GM19035 (cell line): Measurements from ENCODE around the gene DBET.
"Not testable (repeated sequence)": the region's sequence is repeated elsewhere in the genome, so short reads cannot be mapped to it uniquely, and the experiment has no call there.

Source experiments
- ATAC-seq: cut with Tn5 transposase; IDR thresholded peaks from one replicate; pipeline ENCODE4 v1.9.1; 2021; ENCODE audit not compliant: unreplicated experiment

Gene DBET

GRCh38 chr4:190049378-190050239, 14.7 kb upstream of the DBET start:
- not testable (repeated sequence) for ATAC-seq

DNA sequence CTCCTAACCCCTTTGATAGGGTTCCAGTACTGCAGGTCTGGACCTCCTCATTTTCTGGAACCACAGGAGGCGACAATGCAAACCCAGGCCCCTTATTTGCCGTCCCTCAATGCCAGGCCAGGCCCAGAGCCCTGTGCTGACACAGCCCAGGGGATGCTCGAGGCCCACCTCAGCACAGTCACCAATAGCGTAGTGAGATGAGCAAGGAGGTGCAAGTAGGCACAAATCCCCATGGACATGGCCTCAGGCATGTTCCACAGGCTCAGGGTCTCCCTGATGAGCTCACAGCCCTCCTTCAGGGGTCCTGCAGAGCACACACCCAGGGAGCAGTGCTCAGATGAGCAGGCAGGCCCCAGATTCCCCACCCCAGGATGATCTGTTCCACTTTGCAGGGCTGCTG, 5.3 kb upstream of the DBET start:
- not testable (repeated sequence) for ATAC-seq

- ATAC-seq = not testable (repeated sequence)
Observed at GRCh38 chr4:190064805-190065204, 503 bp downstream of the DBET start.

DNA sequence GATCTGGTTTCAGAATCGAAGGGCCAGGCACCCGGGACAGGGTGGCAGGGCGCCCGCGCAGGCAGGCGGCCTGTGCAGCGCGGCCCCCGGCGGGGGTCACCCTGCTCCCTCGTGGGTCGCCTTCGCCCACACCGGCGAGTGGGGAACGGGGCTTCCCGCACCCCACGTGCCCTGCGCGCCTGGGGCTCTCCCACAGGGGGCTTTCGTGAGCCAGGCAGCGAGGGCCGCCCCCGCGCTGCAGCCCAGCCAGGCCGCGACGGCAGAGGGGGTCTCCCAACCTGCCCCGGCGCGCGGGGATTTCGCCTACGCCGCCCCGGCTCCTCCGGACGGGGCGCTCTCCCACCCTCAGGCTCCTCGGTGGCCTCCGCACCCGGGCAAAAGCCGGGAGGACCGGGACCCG, 4.0 kb downstream of the DBET start:
- ATAC-seq = not testable (repeated sequence)

GRCh38 chr4:190093052-190093451, 28.8 kb downstream of the DBET start:
- ATAC-seq = not testable (repeated sequence)

- not testable (repeated sequence) for ATAC-seq
Observed at GRCh38 chr4:190094031-190094430, 29.7 kb downstream of the DBET start.

GRCh38 chr4:190095335-190095734, 31.0 kb downstream of the DBET start:
- ATAC-seq = not testable (repeated sequence)

DNA sequence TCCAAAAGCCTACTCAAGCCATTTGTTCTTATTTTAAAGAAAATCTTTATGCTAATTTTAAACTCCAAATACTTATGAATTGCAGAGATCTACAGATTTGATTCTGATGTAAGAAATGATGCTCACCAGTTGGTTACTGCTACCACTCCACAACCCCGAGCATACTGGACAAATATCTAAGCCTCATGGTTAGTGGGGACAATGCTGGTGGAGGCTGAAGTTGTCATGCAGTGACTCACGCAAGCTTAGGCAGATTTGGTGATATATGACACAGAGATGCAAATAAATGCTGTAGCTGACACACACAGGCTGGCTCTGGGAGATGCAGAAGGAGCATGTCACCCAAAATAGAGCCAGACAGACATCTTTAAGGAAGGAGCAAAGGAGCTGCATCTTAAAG, 35.3 kb downstream of the DBET start:
- ATAC-seq = not testable (repeated sequence)

DNA sequence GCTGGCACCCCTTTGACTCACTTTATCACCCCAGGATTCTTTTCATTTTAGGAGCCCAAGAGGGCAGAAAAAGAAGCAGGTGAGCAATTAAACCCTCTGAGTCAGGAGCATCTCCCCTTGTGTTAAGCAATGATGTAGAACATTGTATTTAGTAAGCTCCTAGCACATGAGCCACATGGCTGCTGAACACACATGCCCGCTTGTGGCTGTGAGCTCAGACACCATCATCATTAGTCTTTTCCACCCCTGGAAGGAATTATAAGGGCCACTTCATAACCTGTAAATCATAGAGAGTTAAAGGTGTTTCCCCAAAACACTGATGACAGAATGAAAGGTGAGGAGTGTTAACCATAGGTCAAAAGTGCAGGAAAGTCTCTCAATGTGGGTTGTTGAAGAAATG, 37.2 kb downstream of the DBET start:
- not testable (repeated sequence) for ATAC-seq

- ATAC-seq = not testable (repeated sequence)
Observed at GRCh38 chr4:190106191-190106590, 41.9 kb downstream of the DBET start.

DNA sequence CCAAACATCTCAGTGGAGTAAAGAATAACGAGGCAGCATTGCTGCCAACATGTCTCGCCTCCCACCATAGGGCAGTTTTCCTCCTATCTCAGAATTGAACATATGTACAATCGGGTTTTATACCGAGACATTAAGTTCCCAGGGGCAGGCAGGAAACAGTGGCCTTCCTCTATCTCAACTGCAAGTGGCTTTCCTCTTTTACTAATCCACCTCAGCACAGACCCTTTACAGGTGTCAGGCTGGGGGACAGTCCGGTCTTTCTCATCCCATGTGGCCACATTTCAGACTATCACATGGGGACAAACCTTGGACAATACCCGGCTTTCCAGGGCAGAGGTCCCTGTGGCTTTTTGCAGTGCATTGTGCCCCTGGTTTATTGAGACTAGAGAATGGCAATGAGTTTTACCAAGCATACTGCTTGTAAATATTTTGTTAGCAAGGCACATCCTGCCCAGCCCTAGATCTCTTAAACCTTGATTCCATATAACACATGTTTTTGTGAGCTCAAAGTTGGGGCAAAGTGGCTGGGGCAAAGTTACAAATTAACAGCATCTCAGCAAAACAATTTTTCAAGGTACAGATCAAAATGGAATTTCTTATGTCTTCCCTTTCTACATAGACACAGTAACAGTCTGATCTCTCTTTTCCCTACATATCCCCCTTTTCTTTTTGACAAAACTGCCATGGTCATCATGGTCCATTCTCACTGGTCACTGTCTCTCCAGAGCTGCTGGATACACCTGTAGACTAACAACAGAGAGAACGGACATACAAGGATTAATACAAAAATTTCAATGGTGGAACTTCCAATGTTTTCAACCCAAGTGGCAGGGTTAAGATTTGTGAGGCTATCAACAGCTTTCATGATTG, 42.5 kb downstream of the DBET start:
- not testable (repeated sequence) for ATAC-seq

DNA sequence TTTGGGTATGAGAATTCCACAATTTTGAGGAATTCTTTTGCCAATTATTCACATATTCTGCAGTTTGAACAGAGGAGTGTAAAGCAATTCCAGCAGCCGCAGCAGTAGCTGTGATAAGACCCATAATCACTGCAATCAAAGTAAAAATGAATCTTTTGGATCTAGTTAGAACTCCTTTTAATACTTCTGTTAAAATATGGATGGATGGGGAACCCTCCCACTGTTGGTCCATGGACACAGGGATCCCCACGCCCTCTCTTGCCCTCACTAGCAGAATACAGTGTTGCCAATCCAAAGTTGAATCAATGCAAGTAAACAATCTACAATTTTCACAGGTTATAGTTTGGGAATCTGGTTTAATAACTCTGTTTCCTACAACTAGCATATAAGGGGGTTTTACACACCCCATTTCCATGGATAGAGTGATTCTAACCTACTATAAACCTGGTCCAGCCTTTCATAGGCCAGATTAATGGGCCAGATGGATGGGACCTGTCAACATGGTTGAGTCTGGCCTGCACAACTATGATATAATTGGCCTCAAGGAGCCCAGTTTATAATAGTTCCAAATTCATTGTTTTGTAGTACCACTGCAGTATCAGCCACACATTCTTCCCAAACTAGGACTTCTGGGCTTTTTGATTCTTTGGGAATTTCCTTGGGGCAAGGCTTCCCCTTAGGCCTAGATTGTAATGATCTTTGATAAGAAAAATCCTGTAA, 43.6 kb downstream of the DBET start:
- not testable (repeated sequence) for ATAC-seq

GRCh38 chr4:190108756-190109155, 44.5 kb downstream of the DBET start:
- ATAC-seq = not testable (repeated sequence)

GRCh38 chr4:190109390-190110011, 45.2 kb downstream of the DBET start:
- ATAC-seq = not testable (repeated sequence)

GRCh38 chr4:190110033-190110432, 45.7 kb downstream of the DBET start:
- ATAC-seq = not testable (repeated sequence)

GRCh38 chr4:190110570-190111295, 46.4 kb downstream of the DBET start:
- ATAC-seq = not testable (repeated sequence)

- not testable (repeated sequence) for ATAC-seq
Observed at GRCh38 chr4:190112879-190113278, 48.6 kb downstream of the DBET start.

GRCh38 chr4:190114991-190115390, 50.7 kb downstream of the DBET start:
- ATAC-seq = not testable (repeated sequence)
